NCI-H1105 treated with DMSO at 0.1 percent for 48 hours (cell line): ENCODE results near the gene PSPH.
A peak's percentile ranks its signal among the peaks of the same experiment; 100 is the strongest.
"Not testable (repeated sequence)": the region's sequence is repeated elsewhere in the genome, so short reads cannot be mapped to it uniquely, and the experiment has no call there.

ENCODE experiments used
- DNase-seq: peaks from one replicate; lab custom pipeline; 2025; lab: John Stamatoyannopoulos, UW

PSPH gene

GRCh38 chr7:56062382-56062781 is 11.1 kb upstream of the PSPH start:
- no peak for DNase-seq

DNA sequence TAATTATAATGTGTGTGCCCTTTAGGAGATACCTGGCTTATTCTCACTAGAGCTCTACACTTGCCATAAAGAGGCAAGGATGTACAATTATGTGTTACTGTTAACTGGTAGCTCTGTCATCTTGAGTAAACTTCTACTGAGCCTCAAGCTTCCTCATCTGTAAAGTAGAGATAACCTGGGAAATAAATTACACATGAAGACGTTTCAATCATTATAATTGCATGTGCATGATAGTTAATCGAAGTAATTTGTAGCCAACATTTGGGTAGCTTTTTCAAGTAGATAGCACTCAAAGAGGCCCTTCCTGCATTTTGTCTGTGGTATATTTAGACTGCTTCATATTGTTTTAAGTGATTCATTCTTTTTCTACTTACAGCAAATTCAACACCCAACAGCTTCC is 2.7 kb upstream of the PSPH start:
- no peak for DNase-seq

DNA sequence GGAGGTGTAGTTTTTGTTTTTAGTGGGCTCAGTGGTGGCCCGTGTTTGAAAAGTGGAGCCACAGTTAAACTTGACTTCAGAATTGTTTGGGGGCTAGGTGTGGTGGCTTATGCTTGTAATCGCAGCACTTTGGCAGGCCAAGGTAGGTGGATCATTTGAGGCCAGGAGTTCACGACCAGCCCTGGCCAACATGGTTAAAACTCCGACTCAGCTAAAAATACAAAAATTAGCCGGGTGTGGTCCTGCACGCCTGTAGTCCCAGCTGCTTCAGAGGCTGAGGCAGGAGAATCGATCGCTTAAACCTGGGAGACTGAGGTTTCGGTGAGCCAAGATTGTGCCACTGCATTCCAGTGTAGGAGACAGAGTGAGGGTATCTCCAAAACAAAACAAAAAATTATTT is 2.1 kb upstream of the PSPH start:
- DNase-seq, result no peak

DNA sequence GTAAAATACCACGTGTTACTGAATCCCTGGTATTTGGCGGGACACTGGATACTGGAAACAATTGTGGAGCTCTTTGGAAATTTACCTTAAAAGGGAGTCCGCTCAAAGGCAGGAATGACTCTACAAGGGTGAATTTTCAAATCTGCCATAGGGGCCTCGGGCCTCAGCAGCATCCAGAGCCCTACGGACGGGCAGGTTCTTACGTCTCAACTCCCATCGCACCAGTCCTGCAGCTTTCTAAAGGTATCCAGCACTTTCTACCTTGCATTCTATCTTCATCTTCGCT is 248 bp downstream of the PSPH start:
- no peak for DNase-seq

DNA sequence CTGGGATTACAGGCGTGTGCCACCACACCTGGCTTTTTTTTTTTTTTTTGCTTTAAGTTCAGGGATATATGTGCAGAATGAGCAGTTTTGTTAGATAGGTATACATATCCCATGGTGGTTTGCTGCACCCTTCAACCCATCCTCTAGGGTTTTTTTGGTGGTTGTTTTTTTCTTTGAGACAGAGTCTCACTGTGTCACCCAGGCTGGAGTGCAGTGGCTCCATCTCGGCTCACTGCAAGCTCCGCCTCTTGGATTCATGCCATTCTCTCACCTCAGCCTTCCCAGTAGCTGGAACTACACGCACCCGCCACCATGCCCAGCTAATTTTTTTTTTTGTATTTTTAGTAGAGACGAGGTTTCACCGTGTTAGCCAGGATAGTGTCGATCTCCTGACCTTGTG is 2.5 kb downstream of the PSPH start:
- DNase-seq, result peak; percentile 46

DNA sequence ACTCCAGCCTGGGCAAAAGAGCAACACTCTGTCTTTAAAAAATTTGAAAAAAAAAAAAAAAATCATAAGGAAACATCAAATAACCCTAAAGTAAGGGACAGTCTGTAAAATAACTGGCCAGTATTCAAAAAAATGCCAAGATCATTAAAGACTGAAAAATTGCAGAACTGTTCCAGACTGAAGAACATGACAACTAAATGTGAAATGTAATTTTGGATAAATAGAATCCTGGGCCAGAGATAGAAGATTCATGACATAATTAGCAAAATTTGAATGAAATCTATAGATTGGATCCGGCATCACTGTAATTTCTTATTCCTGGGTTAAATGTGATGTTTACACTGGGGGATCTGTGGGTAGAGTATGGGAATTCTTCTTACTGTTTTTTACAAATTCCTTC is 3.0 kb downstream of the PSPH start:
- DNase-seq, result no peak

- DNase-seq, result not testable (repeated sequence)
Measured at GRCh38 chr7:56047446-56048116, 3.7 kb downstream of the PSPH start.

- no peak for DNase-seq
Measured at GRCh38 chr7:56046721-56047445, 4.4 kb downstream of the PSPH start.

- not testable (repeated sequence) for DNase-seq
Measured at GRCh38 chr7:56045758-56046157, 5.5 kb downstream of the PSPH start.

- DNase-seq, result no peak
Measured at GRCh38 chr7:56040730-56041129, 10.5 kb downstream of the PSPH start.

DNA sequence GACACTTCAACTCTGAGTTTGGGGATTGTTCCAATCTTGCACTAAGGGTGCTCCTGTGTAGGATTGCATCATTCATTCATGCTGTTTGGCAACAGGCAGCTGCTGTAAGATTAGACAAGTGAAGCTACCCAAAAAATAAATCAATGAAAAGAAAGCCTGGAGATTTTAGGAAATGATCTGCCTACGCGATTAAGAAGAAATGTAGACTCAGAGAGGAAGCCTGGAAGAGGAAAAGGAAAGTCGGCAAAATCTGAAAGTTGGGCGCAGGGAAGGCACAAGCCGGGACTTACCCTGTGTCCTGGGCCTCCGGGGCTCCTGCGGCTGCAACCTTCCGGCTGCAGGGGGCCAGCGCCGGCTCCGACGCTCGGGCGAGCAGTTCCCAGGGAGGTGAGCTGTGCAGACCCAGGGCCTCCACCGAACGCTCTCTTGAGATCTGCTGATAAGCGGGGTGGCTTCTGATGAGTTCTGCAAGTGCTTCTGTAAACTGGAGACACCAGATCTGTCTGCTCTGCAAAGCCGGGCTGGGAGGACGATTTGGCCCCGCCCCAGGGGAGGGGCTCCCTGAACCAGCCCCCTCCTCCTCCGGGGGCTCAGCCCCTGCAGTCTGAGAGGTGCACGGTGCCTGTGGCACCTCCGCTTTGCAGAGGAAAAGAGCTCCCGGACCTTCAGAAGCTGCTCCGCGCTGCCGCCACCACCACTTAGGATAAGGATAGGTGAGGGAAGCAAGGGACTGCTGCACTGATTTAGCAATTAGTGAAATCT is 17.4 kb downstream of the PSPH start:
- DNase-seq, result peak; percentile 90

GRCh38 chr7:56032578-56032977 is 18.7 kb downstream of the PSPH start:
- DNase-seq, result not testable (repeated sequence)

GRCh38 chr7:56031556-56031955 is 19.7 kb downstream of the PSPH start:
- not testable (repeated sequence) for DNase-seq

- no peak for DNase-seq
Measured at GRCh38 chr7:56030340-56030739, 20.9 kb downstream of the PSPH start.

- DNase-seq, result no peak
Measured at GRCh38 chr7:56028942-56029630, 22.2 kb downstream of the PSPH start.

DNA sequence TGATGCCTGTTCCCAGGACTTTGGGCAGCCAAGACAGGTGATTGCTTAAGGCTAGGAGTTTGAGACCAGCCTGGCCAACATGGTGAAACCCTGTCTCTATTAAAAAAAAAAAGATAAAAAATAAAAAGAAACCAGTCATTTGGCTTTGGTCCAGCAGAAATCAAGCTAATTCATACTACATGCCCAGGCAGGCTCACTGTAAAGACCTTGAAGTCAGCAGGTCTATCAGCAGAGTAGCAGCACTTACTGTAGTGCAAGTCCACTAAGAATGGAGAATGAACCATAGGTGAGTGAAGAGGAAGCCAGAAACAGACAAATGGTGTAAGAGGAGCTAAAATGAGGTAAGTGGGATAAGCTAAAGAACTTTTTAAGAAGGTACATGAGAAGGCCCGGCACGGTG is 24.7 kb downstream of the PSPH start:
- DNase-seq, result peak; percentile 83

GRCh38 chr7:56023500-56023899 is 27.7 kb downstream of the PSPH start:
- no peak for DNase-seq

DNA sequence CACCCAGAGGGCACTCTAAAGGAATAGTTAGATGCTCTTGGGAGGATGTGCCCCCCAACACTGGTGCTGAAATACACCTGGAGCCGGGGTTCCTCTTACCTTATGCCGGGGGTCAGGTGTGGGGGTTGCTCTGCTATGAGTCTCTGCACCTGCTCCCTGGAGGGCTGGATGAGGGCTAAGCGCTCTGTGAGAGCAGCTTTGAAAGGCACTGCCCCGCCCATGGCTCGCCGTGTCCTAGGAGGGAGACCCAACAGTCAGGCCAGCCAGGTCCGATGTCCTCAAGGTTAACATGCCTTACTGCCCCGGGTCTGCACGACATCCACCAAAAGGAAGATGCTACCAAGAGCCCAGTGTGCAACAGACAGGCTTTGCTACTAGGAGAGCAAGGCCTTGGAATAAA is 31.7 kb downstream of the PSPH start:
- DNase-seq, result no peak

DNA sequence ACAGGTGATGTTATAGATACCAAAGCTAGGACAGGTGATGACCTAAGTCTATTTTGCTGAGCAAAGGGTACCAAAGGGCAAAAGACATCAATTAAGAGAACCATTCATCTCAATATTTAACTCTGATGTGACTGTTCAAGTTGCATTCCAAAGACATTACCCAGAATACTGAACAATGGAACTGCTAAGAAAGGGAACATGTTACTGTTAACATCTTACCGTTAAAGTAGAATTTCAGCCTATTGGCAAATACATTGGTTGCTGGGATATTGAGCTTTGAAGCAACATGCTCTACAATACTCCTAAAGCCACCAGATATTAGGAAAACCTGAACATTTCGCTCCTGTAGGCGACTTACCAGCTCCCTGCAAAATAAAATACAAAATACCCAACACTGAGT is 34.2 kb downstream of the PSPH start:
- DNase-seq, result not testable (repeated sequence)

GRCh38 chr7:56009695-56010094 is 41.5 kb downstream of the PSPH start:
- DNase-seq, result peak; percentile 93

DNA sequence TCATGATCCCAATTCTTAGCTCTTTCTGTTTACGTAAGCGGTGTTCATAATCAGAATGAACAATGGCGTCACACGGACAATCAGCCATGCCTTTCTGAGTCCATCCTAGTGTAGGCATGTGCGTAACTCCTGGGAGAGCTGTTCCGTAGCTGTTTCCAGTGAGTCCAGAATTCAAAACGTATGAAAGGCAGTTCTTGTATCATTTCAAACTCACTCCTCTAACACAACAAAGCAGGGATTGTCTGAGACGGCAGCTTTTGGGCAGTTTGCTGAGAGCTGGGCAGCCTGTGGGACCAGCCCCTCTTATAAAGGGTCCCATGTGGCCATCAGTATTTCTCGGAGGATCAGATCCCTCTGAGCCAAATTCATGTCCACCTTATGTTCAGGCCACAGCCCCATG is 43.4 kb downstream of the PSPH start:
- no peak for DNase-seq

- DNase-seq, result no peak
Measured at GRCh38 chr7:56007167-56007652, 44.0 kb downstream of the PSPH start.

- no peak for DNase-seq
Measured at GRCh38 chr7:56003749-56004148, 47.5 kb downstream of the PSPH start.
